ENCODE results near the gene RGS7. TPM values are rescaled to one million over a fixed set of nuclear protein-coding genes. Genes with fewer than 3 reads are reported as not detected.

RGS7 gene
- total and polyA plus RNA-seq, 7 experiments from 2014 or later = not detected

GRCh38 chr1:241130881-241131280, 226.1 kb downstream of the RGS7 start:
- Histone ChIP-seq H3K36me3 (ENCODE audit: control insufficient read depth in 2 of 3, insufficient read depth in 3 of 3, low read length in 3 of 3) (no peaks in the 10 kb centered on the region), H3K27ac (ENCODE audit: low read depth, low read length) (no peak overlapping the region), H3K4me1 (ENCODE audit: control insufficient read depth in 2 of 2, insufficient read depth in 2 of 2, low read length in 2 of 2) (no peaks in the 10 kb centered on the region), H3K4me3 (ENCODE audit: low read length) (no peak overlapping the region), H3K27me3 (ENCODE audit: control insufficient read depth in 2 of 2, insufficient read depth in 2 of 2, low read length in 2 of 2) (no peaks in the 10 kb centered on the region), H3K9me3 (ENCODE audit: control insufficient read depth in 2 of 3, low read length in 3 of 3) (no peaks in the 10 kb centered on the region)
- Mint-ChIP-seq H3K4me1 (no peaks in the 10 kb centered on the region), H3K27me3 (no peaks in the 10 kb centered on the region), H3K36me3 (no peaks in the 10 kb centered on the region), H3K4me3 (no peak overlapping the region), H3K27ac (no peak overlapping the region), H3K9me3 (peaks cover 0 to 6% (median 4%) of the 10 kb centered on the region in 11 donors)
- CTCF ChIA-PET = no interaction called here
- DNase-seq (no peak), ATAC-seq (no peak)
- intact Hi-C loops (cut with micrococcal nuclease) = no loop called here
- POLR2A ChIA-PET = no interaction called here

GRCh38 chr1:241129207-241129960, 227.6 kb downstream of the RGS7 start:
- H3K27ac Mint-ChIP-seq = no peak overlapping the region
- H3K36me3 Mint-ChIP-seq = no peaks in the 10 kb centered on the region
- H3K4me3 Mint-ChIP-seq = no peak overlapping the region
- H3K27me3 Mint-ChIP-seq = no peaks in the 10 kb centered on the region
- Histone ChIP-seq H3K36me3 (ENCODE audit: control insufficient read depth in 2 of 3, insufficient read depth in 3 of 3, low read length in 3 of 3) (no peaks in the 10 kb centered on the region), H3K4me3 (ENCODE audit: low read length) (no peak overlapping the region), H3K27ac (ENCODE audit: low read depth, low read length) (no peak overlapping the region), H3K9me3 (ENCODE audit: control insufficient read depth in 2 of 3, low read length in 3 of 3) (no peaks in the 10 kb centered on the region), H3K4me1 (ENCODE audit: control insufficient read depth in 2 of 2, insufficient read depth in 2 of 2, low read length in 2 of 2) (no peaks in the 10 kb centered on the region), H3K27me3 (ENCODE audit: control insufficient read depth in 2 of 2, insufficient read depth in 2 of 2, low read length in 2 of 2) (no peaks in the 10 kb centered on the region)
- ChIA-PET POLR2A (no interaction called here), CTCF (no interaction called here)
- H3K4me1 Mint-ChIP-seq = no peaks in the 10 kb centered on the region
- DNase-seq (no peak), ATAC-seq (no peak)
- peaks cover 0 to 6% (median 1%) of the 10 kb centered on the region in 11 donors for H3K9me3 Mint-ChIP-seq
- intact Hi-C loops (cut with micrococcal nuclease) = no loop called here

DNA sequence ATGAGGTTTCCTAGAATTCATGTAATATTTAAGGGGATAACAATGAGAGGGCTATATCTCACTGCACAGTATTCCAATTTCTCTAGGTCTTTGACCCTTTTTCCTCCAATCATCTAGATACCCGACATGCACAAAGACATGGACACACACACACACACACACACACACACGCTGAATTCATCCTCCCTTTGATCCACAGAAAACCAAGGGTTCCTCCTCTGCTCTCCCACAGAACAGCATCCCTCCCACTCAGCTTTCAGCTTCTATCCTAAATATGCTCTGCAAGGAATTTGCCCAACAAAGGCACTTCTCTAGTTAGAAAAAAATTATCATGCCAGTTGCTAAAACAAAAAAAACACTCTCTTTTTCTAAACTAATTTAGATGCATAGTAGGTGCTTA, 231.7 kb downstream of the RGS7 start:
- DNase-seq (no peak), ATAC-seq (no peak)
- intact Hi-C loops (cut with micrococcal nuclease) = no loop called here
- no peak overlapping the region for H3K27ac Mint-ChIP-seq
- Histone ChIP-seq H3K4me1 (ENCODE audit: control insufficient read depth in 2 of 2, insufficient read depth in 2 of 2, low read length in 2 of 2) (no peaks in the 10 kb centered on the region), H3K36me3 (ENCODE audit: control insufficient read depth in 2 of 3, insufficient read depth in 3 of 3, low read length in 3 of 3) (no peaks in the 10 kb centered on the region), H3K27me3 (ENCODE audit: control insufficient read depth in 2 of 2, insufficient read depth in 2 of 2, low read length in 2 of 2) (no peaks in the 10 kb centered on the region), H3K9me3 (ENCODE audit: control insufficient read depth in 2 of 3, low read length in 3 of 3) (no peaks in the 10 kb centered on the region), H3K4me3 (ENCODE audit: low read length) (no peak overlapping the region), H3K27ac (ENCODE audit: low read depth, low read length) (no peak overlapping the region)
- H3K4me1 Mint-ChIP-seq = no peaks in the 10 kb centered on the region
- no peaks in the 10 kb centered on the region for H3K36me3 Mint-ChIP-seq
- POLR2A ChIA-PET = no interaction called here
- H3K4me3 Mint-ChIP-seq = no peak overlapping the region
- H3K27me3 Mint-ChIP-seq = no peaks in the 10 kb centered on the region
- H3K9me3 Mint-ChIP-seq = peaks cover 0 to 5% (median 0%) of the 10 kb centered on the region in 11 donors
- CTCF ChIA-PET = interaction anchor here (0.7 kb wide), 1 partner anchor 92 kb away, joined by 4 read pairs; no protein-coding TSS in a partner anchor

- peaks cover 0 to 5% (median 3%) of the 10 kb centered on the region in 11 donors for H3K9me3 Mint-ChIP-seq
- Histone ChIP-seq H3K27ac (ENCODE audit: low read depth, low read length) (no peak overlapping the region), H3K4me3 (ENCODE audit: low read length) (no peak overlapping the region), H3K36me3 (ENCODE audit: control insufficient read depth in 2 of 3, insufficient read depth in 3 of 3, low read length in 3 of 3) (no peaks in the 10 kb centered on the region), H3K27me3 (ENCODE audit: control insufficient read depth in 2 of 2, insufficient read depth in 2 of 2, low read length in 2 of 2) (no peaks in the 10 kb centered on the region), H3K4me1 (ENCODE audit: control insufficient read depth in 2 of 2, insufficient read depth in 2 of 2, low read length in 2 of 2) (no peaks in the 10 kb centered on the region), H3K9me3 (ENCODE audit: control insufficient read depth in 2 of 3, low read length in 3 of 3) (no peaks in the 10 kb centered on the region)
- H3K27me3 Mint-ChIP-seq = no peaks in the 10 kb centered on the region
- H3K4me1 Mint-ChIP-seq = no peaks in the 10 kb centered on the region
- DNase-seq = no peak
- CTCF ChIA-PET = no interaction called here
- intact Hi-C loops (cut with micrococcal nuclease) = no loop called here
- H3K4me3 Mint-ChIP-seq = no peak overlapping the region
- POLR2A ChIA-PET = no interaction called here
- H3K27ac Mint-ChIP-seq = no peak overlapping the region
- ATAC-seq = no peak
- no peaks in the 10 kb centered on the region for H3K36me3 Mint-ChIP-seq
These were observed 239.0 kb downstream of the RGS7 start for GRCh38 chr1:241118049-241118448.

GRCh38 chr1:241115784-241116183, 241.2 kb downstream of the RGS7 start:
- DNase-seq (no peak), ATAC-seq (no peak)
- H3K27me3 ChIP-seq (ENCODE audit: control insufficient read depth in 2 of 2, insufficient read depth in 2 of 2, low read length in 2 of 2) = no peaks in the 10 kb centered on the region
- H3K4me3 ChIP-seq (ENCODE audit: low read length) = no peak overlapping the region
- Mint-ChIP-seq H3K36me3 (no peaks in the 10 kb centered on the region), H3K27me3 (no peaks in the 10 kb centered on the region), H3K27ac (no peak overlapping the region), H3K4me1 (no peaks in the 10 kb centered on the region), H3K9me3 (peaks cover 0 to 14% (median 3%) of the 10 kb centered on the region in 11 donors), H3K4me3 (no peak overlapping the region)
- H3K4me1 ChIP-seq (ENCODE audit: control insufficient read depth in 2 of 2, insufficient read depth in 2 of 2, low read length in 2 of 2) = no peaks in the 10 kb centered on the region
- CTCF ChIA-PET = no interaction called here
- POLR2A ChIA-PET = no interaction called here
- H3K9me3 ChIP-seq (ENCODE audit: control insufficient read depth in 2 of 3, low read length in 3 of 3) = no peaks in the 10 kb centered on the region
- intact Hi-C loops (cut with micrococcal nuclease) = no loop called here
- no peaks in the 10 kb centered on the region for H3K36me3 ChIP-seq (ENCODE audit: control insufficient read depth in 2 of 3, insufficient read depth in 3 of 3, low read length in 3 of 3)
- no peak overlapping the region for H3K27ac ChIP-seq (ENCODE audit: low read depth, low read length)

GRCh38 chr1:241114699-241115233, 242.2 kb downstream of the RGS7 start:
- CTCF ChIA-PET = no interaction called here
- no peaks in the 10 kb centered on the region for H3K27me3 ChIP-seq (ENCODE audit: control insufficient read depth in 2 of 2, insufficient read depth in 2 of 2, low read length in 2 of 2)
- no peaks in the 10 kb centered on the region for H3K36me3 ChIP-seq (ENCODE audit: control insufficient read depth in 2 of 3, insufficient read depth in 3 of 3, low read length in 3 of 3)
- H3K27ac ChIP-seq (ENCODE audit: low read depth, low read length) = no peak overlapping the region
- H3K9me3 ChIP-seq (ENCODE audit: control insufficient read depth in 2 of 3, low read length in 3 of 3) = no peaks in the 10 kb centered on the region
- no peak for ATAC-seq
- Mint-ChIP-seq H3K4me3 (no peak overlapping the region), H3K9me3 (peaks cover 0 to 14% (median 0%) of the 10 kb centered on the region in 11 donors), H3K27ac (no peak overlapping the region), H3K36me3 (no peaks in the 10 kb centered on the region), H3K27me3 (no peaks in the 10 kb centered on the region), H3K4me1 (no peaks in the 10 kb centered on the region)
- no peak overlapping the region for H3K4me3 ChIP-seq (ENCODE audit: low read length)
- intact Hi-C loops (cut with micrococcal nuclease) = no loop called here
- no peaks in the 10 kb centered on the region for H3K4me1 ChIP-seq (ENCODE audit: control insufficient read depth in 2 of 2, insufficient read depth in 2 of 2, low read length in 2 of 2)
- no peak for DNase-seq
- POLR2A ChIA-PET = no interaction called here

DNA sequence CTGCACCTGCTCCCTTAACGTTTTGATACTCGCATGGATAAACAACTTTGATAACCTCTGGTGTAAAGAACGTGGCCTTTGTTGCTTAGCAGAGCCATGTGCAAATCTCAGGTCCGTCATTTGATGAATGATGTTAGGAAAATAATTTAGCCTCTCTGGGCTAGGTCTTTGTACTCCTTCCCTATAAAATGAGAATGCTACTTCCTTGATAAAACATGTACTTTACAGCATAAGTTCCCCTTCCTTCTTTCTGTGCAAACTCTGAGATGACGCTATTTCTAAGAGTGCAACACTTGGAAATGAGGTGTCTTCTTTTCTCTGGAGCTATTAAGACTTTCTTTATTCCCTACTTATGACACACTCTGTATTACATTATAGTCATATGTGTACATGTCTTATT, 243.4 kb downstream of the RGS7 start:
- POLR2A ChIA-PET = no interaction called here
- Mint-ChIP-seq H3K27me3 (no peaks in the 10 kb centered on the region), H3K4me1 (no peaks in the 10 kb centered on the region), H3K9me3 (peaks cover 0 to 14% (median 0%) of the 10 kb centered on the region in 11 donors), H3K4me3 (no peak overlapping the region), H3K36me3 (no peaks in the 10 kb centered on the region), H3K27ac (no peak overlapping the region)
- no peaks in the 10 kb centered on the region for H3K36me3 ChIP-seq (ENCODE audit: control insufficient read depth in 2 of 3, insufficient read depth in 3 of 3, low read length in 3 of 3)
- intact Hi-C loops (cut with micrococcal nuclease) = no loop called here
- CTCF ChIA-PET = no interaction called here
- no peak overlapping the region for H3K4me3 ChIP-seq (ENCODE audit: low read length)
- H3K9me3 ChIP-seq (ENCODE audit: control insufficient read depth in 2 of 3, low read length in 3 of 3) = no peaks in the 10 kb centered on the region
- no peaks in the 10 kb centered on the region for H3K27me3 ChIP-seq (ENCODE audit: control insufficient read depth in 2 of 2, insufficient read depth in 2 of 2, low read length in 2 of 2)
- no peak for ATAC-seq
- H3K27ac ChIP-seq (ENCODE audit: low read depth, low read length) = no peak overlapping the region
- no peaks in the 10 kb centered on the region for H3K4me1 ChIP-seq (ENCODE audit: control insufficient read depth in 2 of 2, insufficient read depth in 2 of 2, low read length in 2 of 2)
- no peak for DNase-seq

Data from naive thymus-derived CD4-positive, alpha-beta T cell (primary cell).